Fibroblast of villous mesenchyme (primary cell): ENCODE results near the gene TMEM9B. TPM values are rescaled to one million over a fixed set of nuclear protein-coding genes. Genes with fewer than 3 reads are reported as not detected.

ENCODE experiments used
- DNase-seq: peaks from one replicate; pipeline ENCODE4 v3.0.0-alpha.2; 2010; ENCODE audit warnings: low read depth
- H3K4me3 ChIP-seq: 2 replicates; pipeline ENCODE4 v1.5.1; 2011; ENCODE audit warnings: low read depth, mild to moderate bottlenecking, low read length
- total RNA-seq: library from RNA; depleted of rRNA; stranded (reverse); fragments of >200 nt; gene quantifications from 2 replicates; pipeline ENCODE4 v1.2.3, GENCODE V29; 2012
- TF ChIP-seq, protein P1 (sequence below): IDR thresholded peaks from 2 replicates; pipeline ENCODE4 v1.5.1; 2012; ENCODE audit warnings: low read depth, mild to moderate bottlenecking, low read length; ENCODE audit not compliant: insufficient read depth

The TMEM9B gene
- total RNA-seq, 1 donor = 43.2 TPM

DNA sequence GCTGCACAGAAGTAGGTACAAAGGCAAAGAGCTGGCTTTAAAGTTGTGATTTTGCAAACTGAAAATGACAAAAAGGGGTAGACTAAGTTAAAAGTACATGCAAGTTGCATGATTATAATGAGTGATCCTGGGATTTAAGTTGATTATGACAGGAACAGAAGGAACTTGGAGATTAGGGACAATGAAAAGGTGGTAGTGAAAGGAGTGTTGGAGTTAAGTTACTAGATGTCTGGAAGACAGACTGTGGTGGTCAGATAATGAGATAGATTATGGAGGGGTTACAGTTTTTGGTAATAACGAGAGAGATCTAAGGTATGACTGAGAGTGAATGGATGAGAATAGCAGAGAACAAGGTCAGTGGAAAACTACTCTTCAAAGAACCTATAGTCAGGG, 7.7 kb upstream of the TMEM9B start:
- TF ChIP-seq, protein P1, sequence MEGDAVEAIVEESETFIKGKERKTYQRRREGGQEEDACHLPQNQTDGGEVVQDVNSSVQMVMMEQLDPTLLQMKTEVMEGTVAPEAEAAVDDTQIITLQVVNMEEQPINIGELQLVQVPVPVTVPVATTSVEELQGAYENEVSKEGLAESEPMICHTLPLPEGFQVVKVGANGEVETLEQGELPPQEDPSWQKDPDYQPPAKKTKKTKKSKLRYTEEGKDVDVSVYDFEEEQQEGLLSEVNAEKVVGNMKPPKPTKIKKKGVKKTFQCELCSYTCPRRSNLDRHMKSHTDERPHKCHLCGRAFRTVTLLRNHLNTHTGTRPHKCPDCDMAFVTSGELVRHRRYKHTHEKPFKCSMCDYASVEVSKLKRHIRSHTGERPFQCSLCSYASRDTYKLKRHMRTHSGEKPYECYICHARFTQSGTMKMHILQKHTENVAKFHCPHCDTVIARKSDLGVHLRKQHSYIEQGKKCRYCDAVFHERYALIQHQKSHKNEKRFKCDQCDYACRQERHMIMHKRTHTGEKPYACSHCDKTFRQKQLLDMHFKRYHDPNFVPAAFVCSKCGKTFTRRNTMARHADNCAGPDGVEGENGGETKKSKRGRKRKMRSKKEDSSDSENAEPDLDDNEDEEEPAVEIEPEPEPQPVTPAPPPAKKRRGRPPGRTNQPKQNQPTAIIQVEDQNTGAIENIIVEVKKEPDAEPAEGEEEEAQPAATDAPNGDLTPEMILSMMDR = no peak
- DNase-seq = no peak
- no peak overlapping the region for H3K4me3 ChIP-seq

DNA sequence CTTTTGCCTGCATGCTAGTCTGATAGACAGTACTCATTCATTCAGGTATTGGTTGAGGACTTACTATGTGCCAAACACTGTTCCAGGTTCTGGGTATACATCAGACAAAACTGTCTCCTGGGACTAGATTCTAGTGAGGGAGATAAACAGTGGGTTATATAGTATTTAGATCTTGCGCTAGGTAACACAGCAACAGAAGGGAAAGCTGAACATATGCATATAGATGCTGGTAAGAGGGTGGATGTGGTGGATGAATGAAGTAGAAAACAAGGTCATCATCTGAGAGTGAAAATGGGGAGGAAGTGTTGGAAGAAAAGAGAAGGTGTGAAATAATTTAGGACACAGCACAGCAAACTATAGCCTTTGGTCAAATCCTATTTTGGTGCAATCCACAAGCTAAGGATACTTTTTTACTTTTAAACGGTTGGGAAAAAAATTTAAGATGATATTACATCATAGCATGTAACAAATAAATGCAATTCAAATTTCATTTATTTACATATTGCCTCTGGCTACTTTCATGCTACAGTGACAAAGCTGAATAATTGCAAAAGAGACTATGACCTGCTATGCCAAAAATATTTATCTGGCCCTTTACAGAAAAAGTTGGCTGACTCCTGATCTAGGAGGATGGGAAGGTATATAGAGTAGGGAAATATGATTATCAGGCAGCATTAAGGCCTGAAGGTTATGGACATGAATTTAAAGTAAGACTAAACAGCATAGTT, 7.1 kb upstream of the TMEM9B start:
- TF ChIP-seq, protein P1 = no peak
- DNase-seq = no peak
- no peak overlapping the region for H3K4me3 ChIP-seq

DNA sequence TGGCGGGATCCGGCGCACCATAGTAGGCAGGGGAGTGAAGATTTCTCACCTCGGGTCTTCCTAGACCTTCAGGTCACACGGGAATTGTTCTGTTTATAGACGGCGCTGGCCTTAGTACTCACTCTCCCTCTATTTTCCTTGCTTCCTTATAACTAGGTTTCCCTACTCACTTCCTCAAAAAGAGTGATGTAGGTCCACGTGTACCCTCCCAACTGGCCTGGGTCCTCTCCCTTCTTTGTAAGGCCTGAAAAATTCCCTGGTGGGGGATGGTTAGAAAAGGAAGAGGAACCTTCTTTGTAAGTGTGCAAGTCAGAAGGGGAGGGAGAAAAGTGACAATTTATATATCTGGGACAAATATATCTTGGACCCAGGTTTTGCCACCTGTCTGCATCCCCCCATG, 2.9 kb upstream of the TMEM9B start:
- TF ChIP-seq, protein P1 = no peak
- H3K4me3 ChIP-seq = no peak overlapping the region
- DNase-seq = no peak

DNA sequence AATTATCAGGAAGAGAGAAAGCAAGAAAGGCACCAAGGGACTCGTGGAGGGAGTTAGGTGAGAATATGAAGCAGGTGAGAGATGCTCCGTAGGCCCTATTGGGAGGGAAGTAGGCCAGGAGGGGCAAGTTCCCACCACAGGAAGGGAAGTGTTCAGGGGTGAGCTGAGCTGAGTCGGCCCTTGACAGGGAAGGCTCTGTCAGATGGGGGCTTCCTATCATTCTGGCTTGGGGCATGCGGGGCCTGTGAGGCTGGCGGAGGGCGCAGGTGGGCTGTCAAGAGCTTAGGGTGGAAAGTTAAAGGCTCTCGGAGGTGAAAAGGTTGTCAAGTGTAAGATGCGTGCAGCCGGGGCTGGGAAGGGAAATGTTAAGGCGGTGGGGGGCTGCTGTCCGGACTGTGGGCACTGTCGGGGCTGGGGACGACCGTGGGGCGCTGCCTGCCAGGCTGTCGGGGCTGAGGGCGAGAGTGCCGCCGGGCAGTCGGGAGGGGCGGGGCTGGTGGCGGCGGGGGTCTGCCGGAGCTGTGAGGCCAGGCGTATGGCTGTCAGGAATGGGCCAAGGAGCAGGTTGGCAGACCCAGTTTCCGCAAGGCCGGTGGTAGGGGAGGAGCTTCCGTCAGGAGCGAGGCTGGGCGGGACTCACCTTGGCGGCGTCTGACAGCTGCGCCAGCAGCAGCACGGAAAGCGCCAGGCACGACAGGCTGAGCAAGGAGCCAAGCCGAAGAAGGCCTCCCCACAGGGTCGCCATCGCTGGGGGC, 496 bp downstream of the TMEM9B start:
- TF ChIP-seq, protein P1 = no peak
- H3K4me3 ChIP-seq = peak overlapping the region; percentile 95
- no peak for DNase-seq

DNA sequence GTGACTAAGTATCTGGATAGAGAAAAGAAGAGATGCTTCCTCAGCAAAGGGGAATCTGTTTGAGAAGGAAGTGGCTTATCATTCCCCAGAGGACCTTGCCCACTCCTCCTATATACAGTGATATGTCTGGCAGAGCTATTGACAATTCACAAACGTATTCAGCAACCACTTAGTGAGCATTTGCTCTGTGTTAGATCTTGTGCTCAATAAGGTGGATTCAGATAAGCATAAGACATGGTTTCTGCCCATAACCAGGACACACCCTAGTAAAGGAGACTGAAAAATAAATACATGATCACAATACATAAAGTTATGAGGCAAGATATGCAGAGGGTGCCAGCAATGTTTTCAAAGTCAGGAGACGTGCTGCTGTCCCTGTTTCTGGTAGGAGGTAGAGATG, 1.4 kb downstream of the TMEM9B start:
- peak overlapping the region; percentile 95 for H3K4me3 ChIP-seq
- peak; percentile 2 for DNase-seq
- TF ChIP-seq, protein P1 = no peak

DNA sequence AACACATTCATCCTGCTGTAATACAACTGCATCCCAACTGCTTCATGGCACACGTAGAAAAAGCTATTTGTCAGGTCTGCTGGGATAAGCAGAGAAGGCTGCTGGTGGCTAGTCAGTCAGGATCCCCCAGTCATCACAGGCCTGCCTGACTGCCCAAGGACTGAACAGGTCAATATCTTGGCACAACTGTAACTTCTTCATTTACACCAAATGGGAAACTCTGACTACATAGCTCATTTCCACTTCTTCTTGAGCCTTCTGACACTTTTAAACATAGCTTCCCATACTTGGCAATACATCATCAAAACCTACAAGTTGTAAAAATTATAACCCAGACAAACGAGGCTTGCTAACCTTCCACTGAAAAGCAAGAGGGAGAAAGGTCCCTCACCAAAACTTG, 2.8 kb downstream of the TMEM9B start:
- DNase-seq = no peak
- no peak overlapping the region for H3K4me3 ChIP-seq
- TF ChIP-seq, protein P1 = no peak
